ENCODE data around the gene PPY. TPM values are rescaled to one million over a fixed set of nuclear protein-coding genes. Genes with fewer than 3 reads are reported as not detected.
"Not testable (repeated sequence)": the region's sequence is repeated elsewhere in the genome, so short reads cannot be mapped to it uniquely, and the experiment has no call there.

Gene PPY
- total RNA-seq, 4 donors from 2014 or later = not detected

DNA sequence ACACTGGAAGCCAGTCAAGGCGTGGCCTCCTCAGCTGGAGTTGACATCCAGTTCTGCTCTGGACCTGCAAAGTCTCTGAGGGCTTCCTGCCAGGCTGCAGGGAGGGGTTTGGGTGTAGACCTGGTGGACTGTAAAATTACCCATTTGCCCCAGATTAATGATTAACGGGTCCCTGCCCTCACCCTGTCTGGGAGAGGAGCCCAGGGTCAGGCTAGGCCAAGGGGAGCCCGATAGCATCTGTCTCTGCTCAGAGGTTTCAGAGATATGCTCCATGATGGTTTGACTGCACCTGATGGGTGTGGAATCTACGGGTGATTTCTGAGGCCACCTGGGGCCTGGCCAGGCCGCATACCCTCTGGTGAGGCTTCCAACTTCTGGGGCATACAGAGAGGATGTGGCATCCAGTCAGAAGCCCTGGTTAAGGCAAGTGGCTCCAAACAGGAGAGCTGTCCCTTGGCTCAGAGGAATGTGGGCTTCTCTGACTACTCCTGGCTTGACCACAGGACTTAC, 11.2 kb downstream of the PPY start:
- 78 to 91% methylated on average over 5 of the region's 5 CpGs for WGBS, 2 donors
- no peak for DNase-seq (ENCODE audit: low spot score in 2 of 2)
- TF ChIP-seq POLR2A (IDR thresholded peaks at IDR 0.05) = no peak
- TF ChIP-seq, protein P1, sequence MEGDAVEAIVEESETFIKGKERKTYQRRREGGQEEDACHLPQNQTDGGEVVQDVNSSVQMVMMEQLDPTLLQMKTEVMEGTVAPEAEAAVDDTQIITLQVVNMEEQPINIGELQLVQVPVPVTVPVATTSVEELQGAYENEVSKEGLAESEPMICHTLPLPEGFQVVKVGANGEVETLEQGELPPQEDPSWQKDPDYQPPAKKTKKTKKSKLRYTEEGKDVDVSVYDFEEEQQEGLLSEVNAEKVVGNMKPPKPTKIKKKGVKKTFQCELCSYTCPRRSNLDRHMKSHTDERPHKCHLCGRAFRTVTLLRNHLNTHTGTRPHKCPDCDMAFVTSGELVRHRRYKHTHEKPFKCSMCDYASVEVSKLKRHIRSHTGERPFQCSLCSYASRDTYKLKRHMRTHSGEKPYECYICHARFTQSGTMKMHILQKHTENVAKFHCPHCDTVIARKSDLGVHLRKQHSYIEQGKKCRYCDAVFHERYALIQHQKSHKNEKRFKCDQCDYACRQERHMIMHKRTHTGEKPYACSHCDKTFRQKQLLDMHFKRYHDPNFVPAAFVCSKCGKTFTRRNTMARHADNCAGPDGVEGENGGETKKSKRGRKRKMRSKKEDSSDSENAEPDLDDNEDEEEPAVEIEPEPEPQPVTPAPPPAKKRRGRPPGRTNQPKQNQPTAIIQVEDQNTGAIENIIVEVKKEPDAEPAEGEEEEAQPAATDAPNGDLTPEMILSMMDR (IDR thresholded peaks at IDR 0.05) = no peak
- intact Hi-C loops (cut with DNase I; ENCODE audit: low total_unique reads) = no loop called here
- no peak overlapping the region for H3K4me3 ChIP-seq (ENCODE audit: low read depth, poor library complexity, severe bottlenecking)

DNA sequence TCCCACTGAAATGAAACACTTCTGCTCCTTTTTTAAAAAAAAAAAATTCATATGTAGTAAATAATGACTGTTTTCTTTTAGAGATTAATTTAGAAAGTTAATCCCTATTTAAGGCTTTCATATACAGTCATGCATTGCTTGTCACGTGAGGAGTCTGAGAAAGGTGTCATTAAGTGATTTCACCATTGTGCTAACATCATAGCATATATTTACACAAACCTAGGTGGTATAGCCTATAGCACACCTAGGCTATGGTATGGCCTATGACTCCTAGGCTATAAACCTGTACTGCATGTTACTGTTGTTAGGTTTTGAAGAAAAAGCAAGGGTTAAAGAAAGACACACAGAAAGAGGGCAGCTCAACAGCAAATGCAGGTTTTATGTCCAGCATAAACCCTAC, 13.7 kb downstream of the PPY start:
- no peak overlapping the region for H3K4me3 ChIP-seq (ENCODE audit: low read depth, poor library complexity, severe bottlenecking)
- TF ChIP-seq, protein P1 (IDR thresholded peaks at IDR 0.05) = no peak
- TF ChIP-seq POLR2A (IDR thresholded peaks at IDR 0.05) = no peak
- no peak for DNase-seq (ENCODE audit: low spot score in 2 of 2)
- intact Hi-C loops (cut with DNase I; ENCODE audit: low total_unique reads) = no loop called here
- WGBS, 2 donors = 82 to 83% methylated on average over 1 of the region's 1 CpG

DNA sequence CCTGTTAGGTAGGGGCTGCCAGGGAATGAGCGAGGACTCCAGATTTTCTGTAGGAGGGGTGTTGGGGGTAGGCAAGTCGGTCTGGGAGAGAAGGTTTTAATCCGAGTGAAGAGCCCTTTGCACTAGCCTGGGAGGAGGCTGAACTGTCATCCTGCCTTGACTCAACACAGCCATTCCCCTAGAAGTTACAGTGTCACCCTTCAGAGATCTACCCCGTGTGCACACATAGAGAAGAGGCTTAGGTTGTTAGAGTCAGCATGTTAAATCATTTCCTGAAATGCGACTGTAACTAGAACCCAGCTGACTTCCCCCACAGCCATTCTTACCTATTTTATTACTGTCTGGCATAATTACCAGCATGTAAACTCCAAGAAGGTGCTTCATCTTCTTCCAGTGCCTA, 14.3 kb downstream of the PPY start:
- intact Hi-C loops (cut with DNase I; ENCODE audit: low total_unique reads); DNase-seq (ENCODE audit: low spot score in 2 of 2); H3K4me3 ChIP-seq (ENCODE audit: low read depth, poor library complexity, severe bottlenecking): not testable (repeated sequence)
- WGBS, 2 donors = 18 to 19% methylated on average over 5 of the region's 5 CpGs

DNA sequence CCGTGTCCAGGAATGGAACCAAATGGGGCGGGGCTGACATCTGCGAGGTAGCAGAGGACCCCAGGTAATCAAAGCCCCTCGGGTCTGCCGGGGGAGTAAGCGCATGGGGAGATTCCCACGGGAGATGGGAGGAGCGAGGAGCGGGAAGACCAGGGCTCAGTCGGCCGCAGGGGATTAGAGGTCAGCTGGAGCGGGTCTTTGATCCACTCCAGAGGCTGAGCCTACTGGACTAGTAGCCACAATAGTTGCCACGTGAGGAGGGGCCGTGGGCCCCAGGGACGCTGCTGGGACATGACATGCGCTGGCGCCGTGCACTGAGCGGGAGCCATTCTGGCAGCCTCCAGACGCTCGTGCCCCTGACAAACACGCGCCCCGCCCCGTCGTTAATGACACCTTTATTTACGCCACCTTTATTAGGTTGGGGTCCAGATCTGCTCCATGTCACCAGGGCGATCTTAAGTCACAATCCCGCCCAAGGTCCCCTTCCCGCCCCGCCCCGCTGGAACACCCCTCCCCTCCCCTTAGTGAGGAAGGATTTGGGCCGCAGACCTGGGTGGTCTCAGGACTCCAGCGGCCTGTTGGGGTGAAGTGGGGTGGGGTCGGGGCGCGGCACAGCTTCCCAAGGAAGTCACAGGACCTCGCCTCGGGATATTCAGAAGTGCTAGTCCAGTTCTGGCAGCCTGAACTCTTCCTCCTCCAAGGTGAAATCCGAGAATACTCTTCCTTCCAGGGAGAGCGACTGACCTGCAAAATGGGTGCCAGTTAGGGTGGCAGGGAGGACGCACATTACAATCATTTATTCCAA, 15.0 kb downstream of the PPY start:
- intact Hi-C loops (cut with DNase I; ENCODE audit: low total_unique reads) = no loop called here
- WGBS, 2 donors = 1 to 6% methylated on average over 36 to 42 of the region's 42 CpGs
- no peak for DNase-seq (ENCODE audit: low spot score in 2 of 2)
- TF ChIP-seq, protein P1 (IDR thresholded peaks at IDR 0.05) = no peak
- no peak for TF ChIP-seq POLR2A (IDR thresholded peaks at IDR 0.05)
- no peak overlapping the region for H3K4me3 ChIP-seq (ENCODE audit: low read depth, poor library complexity, severe bottlenecking)

DNA sequence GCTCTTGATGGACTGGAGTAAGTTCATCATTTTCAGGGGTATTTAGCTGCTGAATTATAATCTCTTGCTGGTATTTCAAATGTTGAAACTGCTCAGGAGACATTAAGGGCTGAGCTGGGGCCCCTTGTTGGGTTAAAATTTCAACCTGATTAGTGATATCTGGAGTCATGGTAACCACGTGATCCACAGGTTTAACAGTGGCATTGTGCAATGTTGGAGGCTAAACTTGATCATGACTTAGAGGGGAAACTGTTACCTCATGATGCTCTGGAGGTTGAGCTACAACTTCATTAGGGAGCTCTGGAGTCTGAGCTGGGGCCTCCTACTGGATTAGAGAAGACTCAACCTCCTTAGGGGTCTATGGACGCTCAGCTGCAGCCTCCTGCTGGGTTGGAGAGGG, 17.7 kb downstream of the PPY start:
- WGBS, 2 donors = 90 to 100% methylated on average over 2 of the region's 2 CpGs
- intact Hi-C loops (cut with DNase I; ENCODE audit: low total_unique reads) = no loop called here

DNA sequence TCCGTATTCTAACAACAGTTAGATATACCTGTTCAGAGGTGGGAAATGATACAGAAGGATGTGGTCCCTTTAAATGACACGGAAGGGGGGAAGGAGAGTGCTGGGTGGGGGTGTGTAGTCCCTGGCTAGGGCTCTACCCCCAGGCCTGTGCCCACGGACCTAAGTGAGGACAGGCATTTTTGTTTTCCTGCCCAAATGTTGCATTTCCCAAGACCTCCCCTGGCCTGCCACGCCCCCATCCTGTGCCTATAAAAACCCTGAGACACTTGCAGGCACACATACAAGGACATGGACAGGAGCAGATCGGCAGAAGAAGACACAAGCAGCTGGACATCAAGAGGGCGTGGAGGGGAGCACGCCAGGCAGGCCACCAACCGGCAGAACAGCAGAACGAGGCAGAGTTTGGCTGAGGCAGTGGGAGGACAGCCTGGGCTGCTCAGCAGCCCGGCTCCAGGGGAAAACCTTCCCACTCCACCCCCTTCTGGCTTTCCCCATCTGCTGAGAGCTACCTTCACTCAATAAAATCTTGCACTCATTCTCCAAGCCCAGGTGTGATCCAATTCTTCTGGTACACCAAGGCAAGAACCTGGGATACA, 21.7 kb downstream of the PPY start:
- 59 to 66% methylated on average over 10 of the region's 10 CpGs for WGBS, 2 donors
- H3K4me3 ChIP-seq (ENCODE audit: low read depth, poor library complexity, severe bottlenecking) = no peak overlapping the region
- TF ChIP-seq, protein P1 (IDR thresholded peaks at IDR 0.05) = no peak
- no peak for TF ChIP-seq POLR2A (IDR thresholded peaks at IDR 0.05)
- intact Hi-C loops (cut with DNase I; ENCODE audit: low total_unique reads) = no loop called here
- no peak for DNase-seq (ENCODE audit: low spot score in 2 of 2)

More for the DNA sequence above, 17.7 kb downstream of the PPY start:
- no peak overlapping the region for H3K4me3 ChIP-seq (ENCODE audit: low read depth, poor library complexity, severe bottlenecking)
- DNase-seq (ENCODE audit: low spot score in 2 of 2) = no peak
- no peak for TF ChIP-seq POLR2A (IDR thresholded peaks at IDR 0.05)
- TF ChIP-seq, protein P1 (IDR thresholded peaks at IDR 0.05) = no peak

Measured in lower leg skin (tissue), 4 donors.